ENCODE measurements around the gene DUSP2. TPM values are rescaled to one million over a fixed set of nuclear protein-coding genes. Genes with fewer than 3 reads are reported as not detected.

The DUSP2 gene
- total and polyA plus RNA-seq, 10 of the 15 experiments (the other 5 are each of a cell fraction or from before 2014, with no cell fraction given): 9.7 to 212 (median 57.2) TPM

- in situ Hi-C loops (cut with MboI): no loop called here
- ChIA-PET POLR2A (interaction anchor here (0.7 kb wide), 2 partner anchors 101 to 122 kb away, joined by 3 to 4 read pairs; no protein-coding TSS in a partner anchor), CTCF (interaction anchor here (0.6 to 1.7 kb wide), 4 partner anchors 10 to 148 kb away, joined by 3 to 7 read pairs (median 4); no protein-coding TSS in a partner anchor), SMC1A (ENCODE audit: uncharacterized antibody, unreplicated experiment) (interaction anchor here (1.2 kb wide), 1 partner anchor 62 kb away, joined by 3 read pairs; no protein-coding TSS in a partner anchor), RAD21 (ENCODE audit: unreplicated experiment) (interaction anchor here (0.6 to 1.6 kb wide), 2 partner anchors 62 to 119 kb away, joined by 3 to 4 read pairs; no protein-coding TSS in a partner anchor)
- H3K9ac ChIP-seq (ENCODE audit: control insufficient read depth, insufficient read depth, low read length): no peak overlapping the region
- no peaks in the 10 kb centered on the region for H3K4me1 ChIP-seq (ENCODE audit: control insufficient read depth, insufficient read depth, low read length)
- DNase-seq (ENCODE audit: low read depth, low spot score): no peak
- H3K9me3 ChIP-seq (replicated peaks; ENCODE audit: control insufficient read depth, insufficient read depth, low read length): no peaks in the 10 kb centered on the region
- no TSS peak for BruUV-seq (replicated peaks)
- H3K4me2 ChIP-seq (ENCODE audit: control insufficient read depth, insufficient read depth): no peak overlapping the region
- no peaks in the 10 kb centered on the region for H3K27me3 ChIP-seq (replicated peaks in 1 of 2; ENCODE audit: control insufficient read depth in 2 of 2, insufficient read depth in 2 of 2, low read length in 1 of 2)
- peak; percentile 12; the same call in 1 of the 3 replicates for ATAC-seq
- intact Hi-C loops (cut with micrococcal nuclease; ENCODE audit: unreplicated experiment): no loop called here
- H3K4me3 ChIP-seq: no peak overlapping the region
- 22% methylated on average over 7 of the region's 7 CpGs for WGBS (ENCODE audit: insufficient coverage, insufficient replicate concordance, low lambda C conversion rate, missing lambda C conversion rate)
- no peaks in the 10 kb centered on the region for H3K79me2 ChIP-seq (ENCODE audit: control insufficient read depth, insufficient read depth, low read length)
- TF ChIP-seq CBX3 (IDR thresholded peaks at IDR 0.05; ENCODE audit: borderline replicate concordance, low read depth) (no peak), SKIL (IDR thresholded peaks at IDR 0.05; ENCODE audit: low read depth, poor library complexity, severe bottlenecking) (no peak), SMAD5 (IDR thresholded peaks at IDR 0.05; ENCODE audit: low read depth) (no peak), BRCA1 (IDR thresholded peaks at IDR 0.05; ENCODE audit: low read depth, low read length) (no peak), CTCF (IDR thresholded peaks at IDR 0.05 in 2 of 3, conservative IDR thresholded peaks at IDR 0.05 in 1 of 3; ENCODE audit: control insufficient read depth in 2 of 3, extremely low read depth in 1 of 3, insufficient read depth in 1 of 3, low read depth in 3 of 3, low read length in 3 of 3) (0 out of 6 replicates have a peak, but pooled peaks of 1 of the 3 experiments have one; percentile 10)
- H2AFZ ChIP-seq (ENCODE audit: control insufficient read depth, low read depth, low read length): no peak overlapping the region
- H3K27ac ChIP-seq (ENCODE audit: control insufficient read depth, insufficient read depth): no peak overlapping the region
- H4K20me1 ChIP-seq (ENCODE audit: control insufficient read depth, insufficient read depth): no peaks in the 10 kb centered on the region
- H3K36me3 ChIP-seq (ENCODE audit: control insufficient read depth in 2 of 2, insufficient read depth in 2 of 2, low read length in 1 of 2): no peaks in the 10 kb centered on the region
- FAIRE-seq: no peak
Measured at GRCh38 chr2:96111823-96112500, 33.3 kb downstream of the DUSP2 start.

Measured in GM12878 (cell line).